K562 (cell line): Measurements from ENCODE around the gene CORT. TPM values are rescaled to one million over a fixed set of nuclear protein-coding genes. Genes with fewer than 3 reads are reported as not detected.

Source experiments
- BRD9 ChIP-seq: fragments of 450-650 bp; IDR thresholded peaks from 2 replicates; pipeline ENCODE4 v1.6.1; 2018; ENCODE audit warnings: low read depth; ENCODE audit not compliant: partially characterized antibody
- CXXC5 ChIP-seq: fragments of 250-450 bp; sonication (Bioruptor Pico); IDR thresholded peaks from 2 replicates; pipeline ENCODE4 v1.8.0; 2022; ENCODE audit warnings: inconsistent platforms, mild to moderate bottlenecking, moderate library complexity
- FOXK1 ChIP-seq: sonication (generic); formaldehyde crosslinking; IDR thresholded peaks from 2 replicates; pipeline ENCODE4 v1.8.0; 2022; ENCODE audit warnings: missing genetic modification reagents, mild to moderate bottlenecking, borderline replicate concordance
- KDM4B ChIP-seq, 2 experiments: fragments of 450-650 bp in 1 of 2; sonication (generic) in 1 of 2; IDR thresholded peaks; 2 replicates each; pipeline ENCODE4 v1.6.1; 2016 to 2017; ENCODE audit warnings: borderline replicate concordance in 2 of 2, antibody characterized with exemption in 1 of 2, low read depth in 1 of 2, mild to moderate bottlenecking in 1 of 2
- KDM5B ChIP-seq: fragments of 200-600 bp; sonication (generic); IDR thresholded peaks from 2 replicates; pipeline ENCODE4 v1.6.1; 2012; ENCODE audit warnings: low read depth, mild to moderate bottlenecking, moderate library complexity, low read length, control low read depth, inconsistent platforms; ENCODE audit not compliant: insufficient replicate concordance
- KLF6 ChIP-seq: fragments of 250-450 bp; sonication (Bioruptor Pico); IDR thresholded peaks from 2 replicates; pipeline ENCODE4 v1.4.0; 2020; ENCODE audit warnings: mild to moderate bottlenecking, moderate library complexity, borderline replicate concordance
- MAFF ChIP-seq: IDR thresholded peaks from 2 replicates; pipeline ENCODE4 v1.6.1; 2012; ENCODE audit warnings: low read length, improper control_type of control experiment
- MAFG ChIP-seq: fragments of 450-650 bp; conservative IDR thresholded peaks from 2 replicates; pipeline ENCODE4 v1.6.1; 2016; ENCODE audit warnings: missing genetic modification characterization, missing compliant biosample characterization
- NFE2 ChIP-seq: IDR thresholded peaks from 2 replicates; pipeline ENCODE4 v1.6.1; 2014; ENCODE audit warnings: antibody characterized with exemption, low read depth
- NFXL1 ChIP-seq: fragments of 450-650 bp; formaldehyde crosslinking; IDR thresholded peaks from 2 replicates; pipeline ENCODE4 v1.4.0; 2021; ENCODE audit warnings: mild to moderate bottlenecking
- NR1H2 ChIP-seq: sonication (generic); formaldehyde crosslinking; IDR thresholded peaks from 2 replicates; pipeline ENCODE4 v1.4.0; 2020; ENCODE audit warnings: mild to moderate bottlenecking, missing genetic modification reagents
- SREBF2 ChIP-seq: sonication (generic); formaldehyde crosslinking; IDR thresholded peaks from 2 replicates; pipeline ENCODE4 v1.4.0; 2020; ENCODE audit warnings: mild to moderate bottlenecking, missing genetic modification reagents
- STAT5A ChIP-seq: IDR thresholded peaks from 2 replicates; pipeline ENCODE4 v1.6.1; 2012; ENCODE audit warnings: low read length, inconsistent platforms, borderline replicate concordance
- ZBED1 ChIP-seq: IDR thresholded peaks from 2 replicates; pipeline ENCODE4 v1.6.1; 2014
- ZNF3 ChIP-seq: fragments of 250-450 bp; sonication (Bioruptor Pico); IDR thresholded peaks from 2 replicates; pipeline ENCODE4 v1.5.0; 2021; ENCODE audit warnings: mild to moderate bottlenecking, moderate library complexity
- polyA plus RNA-seq, 8 experiments: library from polyadenylated mRNA; depleted of rRNA in 4 of 8; stranded (reverse) in 5 of 8; unstranded in 3 of 8; fragments of >200 nt; fragmentation: Nextera tagmentation in 2 of 8; fragmentation: Illumina TruSeq in 1 of 8; extraction: Ambion mirVana in 2 of 8; extraction: Trizol in 1 of 8; gene quantifications; 2 replicates each; pipeline versions ENCODE4 v1.2.1 to v1.2.3, GENCODE V29; 2011 to 2014; ENCODE audit warnings: inconsistent platforms in 1 of 8, missing spikeins in 1 of 8
- total RNA-seq, 7 experiments: library from RNA; depleted of rRNA in 6 of 7; stranded (reverse); fragments of >200 nt in 6 of 7; fragmentation: Illumina TruSeq in 2 of 7; extraction: Trizol in 2 of 7; gene quantifications; 2 replicates each; pipeline versions ENCODE4 v1.2.1 to v1.2.3, GENCODE V29; 2011 to 2021; ENCODE audit warnings: low replicate concordance in 1 of 7
- TF ChIP-seq, protein P1 (sequence below), 2 experiments: fragments of 450-650 bp; IDR thresholded peaks; 2 replicates each; pipeline ENCODE4 v1.6.1; 2016; ENCODE audit warnings: mild to moderate bottlenecking in 2 of 2, borderline replicate concordance in 1 of 2, low read depth in 1 of 2, moderate library complexity in 1 of 2
- TF ChIP-seq, protein P2 (sequence below), 2 experiments: fragments of 450-650 bp in 1 of 2; sonication (generic) in 1 of 2; formaldehyde crosslinking; conservative IDR thresholded peaks; 2 replicates each; pipeline versions ENCODE4 v1.4.0 to v1.8.1; 2020 to 2022; ENCODE audit warnings: mild to moderate bottlenecking in 1 of 2, missing genetic modification reagents in 1 of 2
- TF ChIP-seq, protein P3 (sequence below): fragments of 450-650 bp; IDR thresholded peaks from 2 replicates; pipeline ENCODE4 v1.7.1; 2018; ENCODE audit warnings: mild to moderate bottlenecking, low read depth; ENCODE audit not compliant: partially characterized antibody

CORT gene
- total and polyA plus RNA-seq, 9 of the 15 experiments (the other 6 are each of a cell fraction or from before 2014, with no cell fraction given): 0.08 to 0.54 (median 0.13) TPM; not detected in 5

DNA sequence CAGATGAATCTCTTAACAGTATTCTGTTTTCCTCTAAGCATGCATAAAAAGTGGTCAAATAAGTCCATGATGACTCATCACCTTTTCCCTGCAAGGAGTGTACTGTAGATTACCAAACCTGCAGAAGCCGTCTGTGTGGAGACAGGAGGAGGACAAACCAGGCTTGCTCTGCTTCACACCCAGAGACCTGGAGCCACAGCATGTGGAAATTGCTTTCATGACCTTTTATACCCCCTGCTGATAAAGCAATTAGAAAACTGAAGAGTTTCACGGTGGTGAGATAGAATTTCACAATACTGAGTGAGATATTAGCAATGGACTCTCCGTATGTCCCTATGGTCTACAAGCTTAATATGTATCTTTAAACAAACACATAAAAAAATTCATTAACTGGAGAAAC, 9.4 kb downstream of the CORT start (continued):
- TF ChIP-seq, protein P1, sequence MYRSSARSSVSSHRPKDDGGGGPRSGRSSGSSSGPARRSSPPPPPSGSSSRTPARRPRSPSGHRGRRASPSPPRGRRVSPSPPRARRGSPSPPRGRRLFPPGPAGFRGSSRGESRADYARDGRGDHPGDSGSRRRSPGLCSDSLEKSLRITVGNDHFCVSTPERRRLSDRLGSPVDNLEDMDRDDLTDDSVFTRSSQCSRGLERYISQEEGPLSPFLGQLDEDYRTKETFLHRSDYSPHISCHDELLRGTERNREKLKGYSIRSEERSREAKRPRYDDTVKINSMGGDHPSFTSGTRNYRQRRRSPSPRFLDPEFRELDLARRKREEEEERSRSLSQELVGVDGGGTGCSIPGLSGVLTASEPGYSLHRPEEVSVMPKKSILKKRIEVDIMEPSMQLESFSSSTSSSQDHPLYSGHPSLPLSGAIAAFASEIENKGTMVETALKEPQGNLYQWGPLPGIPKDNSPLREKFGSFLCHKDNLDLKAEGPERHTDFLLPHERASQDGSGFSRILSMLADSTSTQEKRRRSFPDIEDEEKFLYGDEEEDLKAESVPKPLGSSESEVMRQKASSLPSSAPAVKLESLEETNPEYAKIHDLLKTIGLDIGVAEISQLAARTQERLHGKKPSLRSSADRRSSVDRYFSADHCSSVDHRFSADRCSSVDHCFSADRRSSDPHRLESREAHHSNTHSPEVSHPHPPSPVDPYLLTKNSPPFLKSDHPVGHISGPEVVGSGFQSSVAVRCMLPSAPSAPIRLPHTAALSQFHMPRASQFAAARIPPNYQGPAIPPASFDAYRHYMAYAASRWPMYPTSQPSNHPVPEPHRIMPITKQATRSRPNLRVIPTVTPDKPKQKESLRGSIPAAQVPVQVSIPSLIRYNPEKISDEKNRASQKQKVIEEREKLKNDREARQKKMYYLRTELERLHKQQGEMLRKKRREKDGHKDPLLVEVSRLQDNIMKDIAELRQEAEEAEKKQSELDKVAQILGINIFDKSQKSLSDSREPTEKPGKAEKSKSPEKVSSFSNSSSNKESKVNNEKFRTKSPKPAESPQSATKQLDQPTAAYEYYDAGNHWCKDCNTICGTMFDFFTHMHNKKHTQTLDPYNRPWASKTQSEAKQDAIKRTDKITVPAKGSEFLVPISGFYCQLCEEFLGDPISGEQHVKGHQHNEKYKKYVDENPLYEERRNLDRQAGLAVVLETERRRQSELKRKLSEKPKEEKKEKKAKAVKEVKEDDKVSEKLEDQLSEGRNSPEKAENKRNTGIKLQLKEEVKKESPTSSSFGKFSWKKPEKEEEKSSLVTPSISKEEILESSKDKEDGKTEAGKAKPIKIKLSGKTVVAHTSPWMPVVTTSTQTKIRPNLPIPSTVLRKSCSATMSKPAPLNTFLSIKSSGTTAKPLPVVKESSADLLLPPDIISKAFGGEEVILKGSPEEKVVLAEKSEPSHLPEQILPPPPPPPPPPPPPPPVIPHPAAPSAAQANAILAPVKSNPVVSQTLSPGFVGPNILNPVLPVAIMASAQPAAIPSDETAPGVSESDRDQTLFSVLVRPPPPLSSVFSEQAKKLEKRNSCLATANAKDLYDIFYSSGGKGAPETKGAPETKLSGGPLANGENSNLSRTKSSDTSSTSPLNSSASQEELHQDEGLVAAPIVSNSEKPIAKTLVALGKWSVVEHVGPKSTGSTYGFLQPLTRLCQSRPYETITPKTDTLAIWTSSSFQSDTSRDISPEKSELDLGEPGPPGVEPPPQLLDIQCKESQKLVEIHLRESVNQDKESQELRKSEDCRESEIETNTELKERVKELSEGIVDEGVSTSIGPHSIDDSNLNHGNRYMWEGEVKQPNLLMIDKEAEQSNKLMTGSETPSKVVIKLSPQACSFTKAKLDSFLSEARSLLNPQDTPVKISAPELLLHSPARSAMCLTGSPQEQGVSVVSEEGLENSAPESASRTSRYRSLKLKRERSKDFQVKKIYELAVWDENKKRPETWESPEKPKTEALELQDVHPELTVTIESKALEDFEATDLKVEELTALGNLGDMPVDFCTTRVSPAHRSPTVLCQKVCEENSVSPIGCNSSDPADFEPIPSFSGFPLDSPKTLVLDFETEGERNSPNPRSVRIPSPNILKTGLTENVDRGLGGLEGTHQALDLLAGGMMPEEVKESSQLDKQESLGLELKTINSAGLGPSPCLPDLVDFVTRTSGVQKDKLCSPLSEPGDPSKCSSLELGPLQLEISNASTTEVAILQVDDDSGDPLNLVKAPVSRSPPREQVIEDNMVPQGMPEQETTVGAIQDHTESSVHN (IDR thresholded peaks at IDR 0.05; ENCODE audit: borderline replicate concordance in 1 of 2, low read depth in 1 of 2): no peak
- TF ChIP-seq ZNF3 (CRISPR knock-in tag) (no peak), NFXL1 (CRISPR knock-in tag) (no peak), SREBF2 (CRISPR knock-in tag) (no peak), MAFG (tag) (peak; percentile 99), MAFF (peak; percentile 96), KLF6 (no peak), KDM5B (no peak), NR1H2 (CRISPR knock-in tag) (no peak), KDM4B (IDR thresholded peaks at IDR 0.05; ENCODE audit: borderline replicate concordance in 2 of 2, low read depth in 1 of 2) (no peak), FOXK1 (CRISPR knock-in tag) (no peak), ZBED1 (no peak), BRD9 (no peak), STAT5A (0 out of 2 replicates have a peak, but pooled peaks have one; percentile 8), NFE2 (peak; percentile 96), CXXC5 (CRISPR knock-in tag) (0 out of 2 replicates have a peak, but pooled peaks have one; percentile 26)
- TF ChIP-seq, protein P2, sequence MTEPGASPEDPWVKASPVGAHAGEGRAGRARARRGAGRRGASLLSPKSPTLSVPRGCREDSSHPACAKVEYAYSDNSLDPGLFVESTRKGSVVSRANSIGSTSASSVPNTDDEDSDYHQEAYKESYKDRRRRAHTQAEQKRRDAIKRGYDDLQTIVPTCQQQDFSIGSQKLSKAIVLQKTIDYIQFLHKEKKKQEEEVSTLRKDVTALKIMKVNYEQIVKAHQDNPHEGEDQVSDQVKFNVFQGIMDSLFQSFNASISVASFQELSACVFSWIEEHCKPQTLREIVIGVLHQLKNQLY (CRISPR knock-in tag; conservative IDR thresholded peaks at IDR 0.05): no peak
- TF ChIP-seq, protein P3, sequence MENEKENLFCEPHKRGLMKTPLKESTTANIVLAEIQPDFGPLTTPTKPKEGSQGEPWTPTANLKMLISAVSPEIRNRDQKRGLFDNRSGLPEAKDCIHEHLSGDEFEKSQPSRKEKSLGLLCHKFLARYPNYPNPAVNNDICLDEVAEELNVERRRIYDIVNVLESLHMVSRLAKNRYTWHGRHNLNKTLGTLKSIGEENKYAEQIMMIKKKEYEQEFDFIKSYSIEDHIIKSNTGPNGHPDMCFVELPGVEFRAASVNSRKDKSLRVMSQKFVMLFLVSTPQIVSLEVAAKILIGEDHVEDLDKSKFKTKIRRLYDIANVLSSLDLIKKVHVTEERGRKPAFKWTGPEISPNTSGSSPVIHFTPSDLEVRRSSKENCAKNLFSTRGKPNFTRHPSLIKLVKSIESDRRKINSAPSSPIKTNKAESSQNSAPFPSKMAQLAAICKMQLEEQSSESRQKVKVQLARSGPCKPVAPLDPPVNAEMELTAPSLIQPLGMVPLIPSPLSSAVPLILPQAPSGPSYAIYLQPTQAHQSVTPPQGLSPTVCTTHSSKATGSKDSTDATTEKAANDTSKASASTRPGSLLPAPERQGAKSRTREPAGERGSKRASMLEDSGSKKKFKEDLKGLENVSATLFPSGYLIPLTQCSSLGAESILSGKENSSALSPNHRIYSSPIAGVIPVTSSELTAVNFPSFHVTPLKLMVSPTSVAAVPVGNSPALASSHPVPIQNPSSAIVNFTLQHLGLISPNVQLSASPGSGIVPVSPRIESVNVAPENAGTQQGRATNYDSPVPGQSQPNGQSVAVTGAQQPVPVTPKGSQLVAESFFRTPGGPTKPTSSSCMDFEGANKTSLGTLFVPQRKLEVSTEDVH: peak; percentile 47
